HepG2 (cell line): ENCODE measurements around the gene PRDX5. TPM values are rescaled to one million over a fixed set of nuclear protein-coding genes. Genes with fewer than 3 reads are reported as not detected.

Experiments used
- ARHGAP35 ChIP-seq: sonication (generic); formaldehyde crosslinking; IDR thresholded peaks from 2 replicates; pipeline ENCODE4 v1.9.0; 2022; ENCODE audit warnings: mild to moderate bottlenecking, inconsistent platforms, moderate library complexity, missing genetic modification reagents, borderline replicate concordance
- ATF1 ChIP-seq: IDR thresholded peaks from 2 replicates; pipeline ENCODE4 v1.6.1; 2016; ENCODE audit warnings: mild to moderate bottlenecking, control low read depth
- CBX5 ChIP-seq: sonication (generic); formaldehyde crosslinking; IDR thresholded peaks from 2 replicates; pipeline ENCODE4 v1.4.0; 2020; ENCODE audit warnings: missing genetic modification reagents, borderline replicate concordance
- CHD4 ChIP-seq: fragments of 200-600 bp; sonication (generic); IDR thresholded peaks from 2 replicates; pipeline ENCODE4 v1.7.0; 2017; ENCODE audit warnings: mild to moderate bottlenecking, low read length, borderline replicate concordance
- GTF2F1 ChIP-seq: fragments of 150-350 bp; IDR thresholded peaks from 2 replicates; pipeline ENCODE4 v1.6.1; 2014; ENCODE audit warnings: low read length
- HNF4G ChIP-seq, 2 experiments: sonication (generic) in 1 of 2; formaldehyde crosslinking in 1 of 2; IDR thresholded peaks; 2 replicates each; pipeline versions ENCODE4 v1.4.0 to v1.6.1; 2011 to 2020; ENCODE audit warnings: borderline replicate concordance in 2 of 2, low read depth in 2 of 2, mild to moderate bottlenecking in 2 of 2, low read length in 1 of 2, missing genetic modification reagents in 1 of 2, moderate library complexity in 1 of 2
- HOXA3 ChIP-seq: sonication (generic); formaldehyde crosslinking; IDR thresholded peaks from 2 replicates; pipeline ENCODE4 v1.5.0; 2020; ENCODE audit warnings: missing genetic modification reagents
- HOXD1 ChIP-seq: sonication (generic); formaldehyde crosslinking; IDR thresholded peaks from 2 replicates; pipeline ENCODE4 v1.5.0; 2020; ENCODE audit warnings: missing genetic modification reagents
- JUND ChIP-seq: sonication (generic); formaldehyde crosslinking; IDR thresholded peaks from 2 replicates; pipeline ENCODE4 v1.8.0; 2022; ENCODE audit warnings: mild to moderate bottlenecking, missing genetic modification reagents
- NR1H2 ChIP-seq: sonication (generic); formaldehyde crosslinking; IDR thresholded peaks from 2 replicates; pipeline ENCODE4 v1.8.1; 2022; ENCODE audit warnings: low read depth, missing genetic modification reagents, borderline replicate concordance
- SIX1 ChIP-seq: sonication (generic); formaldehyde crosslinking; IDR thresholded peaks from 2 replicates; pipeline ENCODE4 v1.4.0; 2020; ENCODE audit warnings: missing genetic modification reagents, borderline replicate concordance
- SRSF1 ChIP-seq: fragments of 200-400 bp; formaldehyde crosslinking; optimal IDR thresholded peaks from 2 replicates; pipeline ENCODE3; 2017; ENCODE audit warnings: mild to moderate bottlenecking, low read depth, low read length, moderate library complexity
- TAF1 ChIP-seq: sonication (generic); formaldehyde crosslinking; IDR thresholded peaks from 2 replicates; pipeline ENCODE4 v1.4.0; 2020; ENCODE audit warnings: missing genetic modification reagents
- YEATS2 ChIP-seq: sonication (generic); formaldehyde crosslinking; IDR thresholded peaks from 2 replicates; pipeline ENCODE4 v1.4.0; 2020; ENCODE audit warnings: missing genetic modification reagents, borderline replicate concordance
- YY1 ChIP-seq: IDR thresholded peaks from 2 replicates; pipeline ENCODE4 v1.6.1; 2011; ENCODE audit warnings: low read length, low read depth, moderate library complexity, mild to moderate bottlenecking; ENCODE audit not compliant: insufficient read depth, insufficient replicate concordance
- ZFP62 ChIP-seq: sonication (generic); formaldehyde crosslinking; IDR thresholded peaks from 2 replicates; pipeline ENCODE4 v1.4.0; 2020; ENCODE audit warnings: missing genetic modification reagents
- ZFY ChIP-seq: sonication (generic); formaldehyde crosslinking; IDR thresholded peaks from 2 replicates; pipeline ENCODE4 v1.4.0; 2020; ENCODE audit warnings: missing genetic modification reagents
- ZFYVE20 ChIP-seq: sonication (generic); formaldehyde crosslinking; IDR thresholded peaks from 2 replicates; pipeline ENCODE4 v1.8.0; 2023; ENCODE audit warnings: low read depth, mild to moderate bottlenecking, moderate library complexity, missing genetic modification reagents, borderline replicate concordance
- ZMYM2 ChIP-seq: sonication (generic); formaldehyde crosslinking; IDR thresholded peaks from 2 replicates; pipeline ENCODE4 v1.8.0; 2022; ENCODE audit warnings: mild to moderate bottlenecking, missing genetic modification reagents
- ZNF567 ChIP-seq: sonication (generic); formaldehyde crosslinking; IDR thresholded peaks from 2 replicates; pipeline ENCODE4 v1.8.1; 2023; ENCODE audit warnings: mild to moderate bottlenecking, missing genetic modification reagents, borderline replicate concordance
- ZNF709 ChIP-seq: sonication (generic); formaldehyde crosslinking; IDR thresholded peaks from 2 replicates; pipeline ENCODE4 v1.5.0; 2020; ENCODE audit warnings: mild to moderate bottlenecking, missing genetic modification reagents
- ZNF781 ChIP-seq: sonication (generic); formaldehyde crosslinking; IDR thresholded peaks from 2 replicates; pipeline ENCODE4 v1.5.1; 2020; ENCODE audit warnings: borderline replicate concordance, mild to moderate bottlenecking, missing genetic modification reagents; ENCODE audit errors: not compliant biosample characterization
- polyA plus RNA-seq, 8 experiments: library from polyadenylated mRNA; depleted of rRNA in 3 of 8; stranded (reverse) in 7 of 8; unstranded in 1 of 8; fragments of >200 nt; fragmentation: Illumina TruSeq in 4 of 8; extraction: Trizol in 4 of 8; gene quantifications; 2 replicates each; pipeline versions ENCODE4 v1.2.1 to v1.2.3, GENCODE V29; 2011 to 2016; ENCODE audit warnings: low read depth in 4 of 8, missing spikeins in 1 of 8, mixed read lengths in 1 of 8; ENCODE audit not compliant: insufficient read depth in 1 of 8
- total RNA-seq, 5 experiments: library from RNA; depleted of rRNA; stranded (reverse); fragments of >200 nt; fragmentation: Illumina TruSeq; extraction: Trizol; gene quantifications; 2 replicates each; pipeline ENCODE4 v1.2.3, GENCODE V29; 2016; ENCODE audit warnings: low read depth in 1 of 5
- TF ChIP-seq, protein P1 (sequence below): sonication (generic); formaldehyde crosslinking; conservative IDR thresholded peaks from 2 replicates; pipeline ENCODE4 v1.8.1; 2023; ENCODE audit warnings: missing genetic modification reagents
- TF ChIP-seq, protein P2 (sequence below): sonication (generic); formaldehyde crosslinking; IDR thresholded peaks from 2 replicates; pipeline ENCODE4 v1.4.0; 2020; ENCODE audit warnings: missing genetic modification reagents, borderline replicate concordance
- TF ChIP-seq, protein P3 (sequence below): sonication (generic); formaldehyde crosslinking; IDR thresholded peaks from 2 replicates; pipeline ENCODE4 v1.8.1; 2023; ENCODE audit warnings: mild to moderate bottlenecking, missing genetic modification reagents, borderline replicate concordance
- TF ChIP-seq, protein P4 (sequence below): sonication (generic); formaldehyde crosslinking; IDR thresholded peaks from 2 replicates; pipeline ENCODE4 v1.8.1; 2023; ENCODE audit warnings: missing genetic modification reagents, mild to moderate bottlenecking, borderline replicate concordance

PRDX5 gene
- total and polyA plus RNA-seq, 2 of the 13 experiments (the other 11 are each of a cell fraction or from before 2014, with no cell fraction given): 215 to 311 TPM

DNA sequence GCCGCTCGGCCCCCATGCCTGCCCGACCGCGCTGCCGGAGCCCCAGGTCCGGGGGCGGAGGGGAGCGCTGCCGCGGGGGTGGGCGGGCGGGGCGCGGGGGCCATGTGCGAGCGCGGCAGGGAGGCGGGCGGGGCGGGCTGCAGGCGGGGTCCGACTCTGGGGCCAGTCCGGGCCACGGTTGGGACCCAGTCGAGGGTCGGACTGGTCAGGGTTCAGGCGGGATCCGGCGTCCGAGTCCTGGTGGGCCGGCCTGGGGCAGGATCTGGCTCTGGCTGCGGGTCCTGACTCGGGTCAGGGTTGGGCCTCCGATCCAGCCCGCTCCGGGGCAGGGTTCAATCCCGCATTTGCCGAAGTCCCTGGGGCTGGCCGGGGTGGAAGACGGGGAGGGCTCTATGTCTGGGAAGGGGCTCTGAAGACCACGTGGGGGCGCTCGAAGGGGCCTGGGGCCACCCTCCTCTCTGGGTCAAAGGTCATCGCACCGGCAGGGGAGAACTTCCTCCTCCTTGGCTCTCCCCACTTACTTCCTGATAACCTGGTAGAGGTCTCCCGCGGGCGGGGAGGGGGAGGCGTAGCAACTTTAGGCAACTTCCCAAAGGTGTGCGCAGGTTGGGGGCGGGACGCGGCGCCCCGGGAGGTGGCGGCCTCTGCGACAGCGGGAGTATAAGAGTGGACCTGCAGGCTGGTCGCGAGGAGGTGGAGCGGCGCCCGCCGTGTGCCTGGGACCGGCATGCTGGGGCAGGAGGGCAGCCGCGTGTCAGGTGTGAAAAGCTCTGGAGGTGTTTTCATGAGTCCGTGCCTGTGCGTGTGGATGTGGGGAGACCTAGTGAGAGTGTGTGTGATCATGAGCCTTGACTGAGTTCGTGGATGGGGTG, 12.0 kb upstream of the PRDX5 start (continued):
- peak; percentile 79; the same call in 1 of the 2 replicates for TF ChIP-seq ARHGAP35 (CRISPR knock-in tag)
- peak; percentile 69; the same call in 1 of the 2 replicates for TF ChIP-seq CBX5
- no peak for TF ChIP-seq CHD4
- no peak for TF ChIP-seq NR1H2 (CRISPR knock-in tag)
- no peak for TF ChIP-seq SRSF1
- TF ChIP-seq TAF1 (CRISPR knock-in tag): peak; percentile 63; the same call in 1 of the 2 replicates
- TF ChIP-seq ZFP62: no peak
- peak; percentile 53; the same call in 1 of the 2 replicates for TF ChIP-seq HOXA3
- no peak for TF ChIP-seq ATF1
- TF ChIP-seq, protein P1, sequence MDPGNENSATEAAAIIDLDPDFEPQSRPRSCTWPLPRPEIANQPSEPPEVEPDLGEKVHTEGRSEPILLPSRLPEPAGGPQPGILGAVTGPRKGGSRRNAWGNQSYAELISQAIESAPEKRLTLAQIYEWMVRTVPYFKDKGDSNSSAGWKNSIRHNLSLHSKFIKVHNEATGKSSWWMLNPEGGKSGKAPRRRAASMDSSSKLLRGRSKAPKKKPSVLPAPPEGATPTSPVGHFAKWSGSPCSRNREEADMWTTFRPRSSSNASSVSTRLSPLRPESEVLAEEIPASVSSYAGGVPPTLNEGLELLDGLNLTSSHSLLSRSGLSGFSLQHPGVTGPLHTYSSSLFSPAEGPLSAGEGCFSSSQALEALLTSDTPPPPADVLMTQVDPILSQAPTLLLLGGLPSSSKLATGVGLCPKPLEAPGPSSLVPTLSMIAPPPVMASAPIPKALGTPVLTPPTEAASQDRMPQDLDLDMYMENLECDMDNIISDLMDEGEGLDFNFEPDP (CRISPR knock-in tag): no peak
- TF ChIP-seq YEATS2: peak; percentile 42; the same call in 1 of the 2 replicates
- TF ChIP-seq, protein P2, sequence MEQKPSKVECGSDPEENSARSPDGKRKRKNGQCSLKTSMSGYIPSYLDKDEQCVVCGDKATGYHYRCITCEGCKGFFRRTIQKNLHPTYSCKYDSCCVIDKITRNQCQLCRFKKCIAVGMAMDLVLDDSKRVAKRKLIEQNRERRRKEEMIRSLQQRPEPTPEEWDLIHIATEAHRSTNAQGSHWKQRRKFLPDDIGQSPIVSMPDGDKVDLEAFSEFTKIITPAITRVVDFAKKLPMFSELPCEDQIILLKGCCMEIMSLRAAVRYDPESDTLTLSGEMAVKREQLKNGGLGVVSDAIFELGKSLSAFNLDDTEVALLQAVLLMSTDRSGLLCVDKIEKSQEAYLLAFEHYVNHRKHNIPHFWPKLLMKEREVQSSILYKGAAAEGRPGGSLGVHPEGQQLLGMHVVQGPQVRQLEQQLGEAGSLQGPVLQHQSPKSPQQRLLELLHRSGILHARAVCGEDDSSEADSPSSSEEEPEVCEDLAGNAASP (CRISPR knock-in tag): 0 out of 2 replicates have a peak, but pooled peaks have one; percentile 19
- TF ChIP-seq, protein P3, sequence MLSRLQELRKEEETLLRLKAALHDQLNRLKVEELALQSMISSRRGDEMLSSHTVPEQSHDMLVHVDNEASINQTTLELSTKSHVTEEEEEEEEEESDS: 0 out of 2 replicates have a peak, but pooled peaks have one; percentile 17
- TF ChIP-seq ZFY: peak; percentile 51
- TF ChIP-seq ZNF781 (CRISPR knock-in tag): no peak
- TF ChIP-seq ZNF709 (CRISPR knock-in tag): peak; percentile 32; the same call in 1 of the 2 replicates
- TF ChIP-seq, protein P4, sequence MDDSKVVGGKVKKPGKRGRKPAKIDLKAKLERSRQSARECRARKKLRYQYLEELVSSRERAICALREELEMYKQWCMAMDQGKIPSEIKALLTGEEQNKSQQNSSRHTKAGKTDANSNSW: no peak
- TF ChIP-seq YY1: peak; percentile 36
- TF ChIP-seq GTF2F1: no peak
- no peak for TF ChIP-seq JUND (CRISPR knock-in tag)
- TF ChIP-seq HNF4G (IDR thresholded peaks at IDR 0.05; ENCODE audit: borderline replicate concordance, low read depth, low read length): peak; percentile 52; the same call in 1 of the 2 replicates
- TF ChIP-seq HNF4G (CRISPR knock-in tag; IDR thresholded peaks at IDR 0.05; ENCODE audit: borderline replicate concordance, low read depth): peak; percentile 67; the same call in 1 of the 2 replicates
- 0 out of 2 replicates have a peak, but pooled peaks have one; percentile 40 for TF ChIP-seq HOXD1 (CRISPR knock-in tag)
- peak; percentile 65; the same call in 1 of the 2 replicates for TF ChIP-seq ZMYM2 (CRISPR knock-in tag)
- no peak for TF ChIP-seq ZNF567 (CRISPR knock-in tag)
- TF ChIP-seq SIX1: no peak
- TF ChIP-seq ZFYVE20 (CRISPR knock-in tag): no peak
